Measurements from ENCODE around the gene RDH16.

DNA sequence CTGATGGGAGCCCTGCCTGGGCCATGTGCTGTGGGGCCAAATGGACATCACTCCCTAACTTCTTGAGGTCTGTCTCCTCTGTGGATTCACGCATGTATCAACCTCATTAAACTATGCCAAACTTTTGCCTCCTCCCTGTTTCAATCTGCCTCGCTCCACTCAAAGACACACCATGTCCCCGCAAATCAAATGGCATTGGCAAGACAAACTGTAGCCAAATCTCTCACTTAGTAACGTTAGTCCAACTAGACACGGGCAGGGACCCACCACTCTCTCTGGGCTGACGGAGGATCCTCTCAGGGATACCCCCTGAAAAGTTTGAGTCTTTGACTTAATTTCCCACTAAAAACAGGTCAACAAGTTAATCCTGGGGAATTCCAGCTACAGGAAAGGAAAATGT lies 40.9 kb upstream of the RDH16 start:
- TF ChIP-seq, protein P1, sequence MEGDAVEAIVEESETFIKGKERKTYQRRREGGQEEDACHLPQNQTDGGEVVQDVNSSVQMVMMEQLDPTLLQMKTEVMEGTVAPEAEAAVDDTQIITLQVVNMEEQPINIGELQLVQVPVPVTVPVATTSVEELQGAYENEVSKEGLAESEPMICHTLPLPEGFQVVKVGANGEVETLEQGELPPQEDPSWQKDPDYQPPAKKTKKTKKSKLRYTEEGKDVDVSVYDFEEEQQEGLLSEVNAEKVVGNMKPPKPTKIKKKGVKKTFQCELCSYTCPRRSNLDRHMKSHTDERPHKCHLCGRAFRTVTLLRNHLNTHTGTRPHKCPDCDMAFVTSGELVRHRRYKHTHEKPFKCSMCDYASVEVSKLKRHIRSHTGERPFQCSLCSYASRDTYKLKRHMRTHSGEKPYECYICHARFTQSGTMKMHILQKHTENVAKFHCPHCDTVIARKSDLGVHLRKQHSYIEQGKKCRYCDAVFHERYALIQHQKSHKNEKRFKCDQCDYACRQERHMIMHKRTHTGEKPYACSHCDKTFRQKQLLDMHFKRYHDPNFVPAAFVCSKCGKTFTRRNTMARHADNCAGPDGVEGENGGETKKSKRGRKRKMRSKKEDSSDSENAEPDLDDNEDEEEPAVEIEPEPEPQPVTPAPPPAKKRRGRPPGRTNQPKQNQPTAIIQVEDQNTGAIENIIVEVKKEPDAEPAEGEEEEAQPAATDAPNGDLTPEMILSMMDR (IDR thresholded peaks at IDR 0.05; ENCODE audit: low read length) = no peak
- TF ChIP-seq EZH2 (IDR thresholded peaks at IDR 0.05; ENCODE audit: borderline replicate concordance, low read length) = no peak

Data from OCI-LY1 (cell line).